Liver (tissue), 3 donors: Measurements from ENCODE around the gene STOX2.

Source experiments
- ATF3 ChIP-seq: IDR thresholded peaks from 2 replicates; pipeline ENCODE4 v1.6.1; 2016; ENCODE audit warnings: antibody characterized with exemption
- CTCF ChIP-seq: fragments of 150-350 bp; IDR thresholded peaks from 2 replicates; pipeline ENCODE4 v1.5.1; 2017; ENCODE audit warnings: improper control_type of control experiment, low read depth, low read length; ENCODE audit not compliant: missing input control
- GABPA ChIP-seq, 2 donors: IDR thresholded peaks in 1 of 2; conservative IDR thresholded peaks in 1 of 2; 2 replicates each; pipeline ENCODE4 v1.6.1; 2016; ENCODE audit warnings: antibody characterized with exemption in 2 of 2, mild to moderate bottlenecking in 1 of 2, moderate library complexity in 1 of 2
- JUND ChIP-seq, 2 donors: IDR thresholded peaks; 2 replicates each; pipeline ENCODE4 v1.6.1; 2016; ENCODE audit warnings: antibody characterized with exemption in 2 of 2
- REST ChIP-seq: IDR thresholded peaks from 2 replicates; pipeline ENCODE4 v1.6.1; 2016; ENCODE audit warnings: antibody characterized with exemption, mild to moderate bottlenecking
- RXRA ChIP-seq, 2 donors: IDR thresholded peaks; 2 replicates each; pipeline ENCODE4 v1.6.1; 2017 to 2018; ENCODE audit warnings: antibody characterized with exemption in 2 of 2, mild to moderate bottlenecking in 1 of 2
- YY1 ChIP-seq: IDR thresholded peaks from 2 replicates; pipeline ENCODE4 v1.6.1; 2016; ENCODE audit warnings: antibody characterized with exemption, mild to moderate bottlenecking
- donor health status: healthy.
- donor health status: healthy.

- TF ChIP-seq JUND (IDR thresholded peaks at IDR 0.05) (no peak), GABPA (IDR thresholded peaks at IDR 0.05 in 1 of 2, conservative IDR thresholded peaks at IDR 0.05 in 1 of 2) (no peak), CTCF (no peak), YY1 (no peak), ATF3 (no peak), REST (no peak), RXRA (IDR thresholded peaks at IDR 0.05) (no peak)
Observed at GRCh38 chr4:183912585-183912984, 7.5 kb downstream of the STOX2 start.
